ENCODE data around the gene FHOD1. TPM values are rescaled to one million over a fixed set of nuclear protein-coding genes. Genes with fewer than 3 reads are reported as not detected.

The FHOD1 gene
- total and polyA plus RNA-seq, 2 of the 13 experiments (the other 11 are each of a cell fraction or from before 2014, with no cell fraction given): 20.0 to 20.8 TPM

- TF ChIP-seq ZNF772 (CRISPR knock-in tag; IDR thresholded peaks at IDR 0.05): peak; percentile 95
- TF ChIP-seq JUN (CRISPR knock-in tag; IDR thresholded peaks at IDR 0.05): 0 out of 2 replicates have a peak, but pooled peaks have one; percentile 69
- TF ChIP-seq, protein P1, sequence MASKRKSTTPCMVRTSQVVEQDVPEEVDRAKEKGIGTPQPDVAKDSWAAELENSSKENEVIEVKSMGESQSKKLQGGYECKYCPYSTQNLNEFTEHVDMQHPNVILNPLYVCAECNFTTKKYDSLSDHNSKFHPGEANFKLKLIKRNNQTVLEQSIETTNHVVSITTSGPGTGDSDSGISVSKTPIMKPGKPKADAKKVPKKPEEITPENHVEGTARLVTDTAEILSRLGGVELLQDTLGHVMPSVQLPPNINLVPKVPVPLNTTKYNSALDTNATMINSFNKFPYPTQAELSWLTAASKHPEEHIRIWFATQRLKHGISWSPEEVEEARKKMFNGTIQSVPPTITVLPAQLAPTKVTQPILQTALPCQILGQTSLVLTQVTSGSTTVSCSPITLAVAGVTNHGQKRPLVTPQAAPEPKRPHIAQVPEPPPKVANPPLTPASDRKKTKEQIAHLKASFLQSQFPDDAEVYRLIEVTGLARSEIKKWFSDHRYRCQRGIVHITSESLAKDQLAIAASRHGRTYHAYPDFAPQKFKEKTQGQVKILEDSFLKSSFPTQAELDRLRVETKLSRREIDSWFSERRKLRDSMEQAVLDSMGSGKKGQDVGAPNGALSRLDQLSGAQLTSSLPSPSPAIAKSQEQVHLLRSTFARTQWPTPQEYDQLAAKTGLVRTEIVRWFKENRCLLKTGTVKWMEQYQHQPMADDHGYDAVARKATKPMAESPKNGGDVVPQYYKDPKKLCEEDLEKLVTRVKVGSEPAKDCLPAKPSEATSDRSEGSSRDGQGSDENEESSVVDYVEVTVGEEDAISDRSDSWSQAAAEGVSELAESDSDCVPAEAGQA (IDR thresholded peaks at IDR 0.05; ENCODE audit: low read depth): no peak
- TF ChIP-seq, protein P1 (CRISPR knock-in tag; IDR thresholded peaks at IDR 0.05; ENCODE audit: borderline replicate concordance): peak; percentile 86; the same call in 1 of the 2 replicates
- 0 out of 2 replicates have a peak, but pooled peaks have one; percentile 27 for TF ChIP-seq ZFP41 (CRISPR knock-in tag; IDR thresholded peaks at IDR 0.05; ENCODE audit: borderline replicate concordance)
- TF ChIP-seq TEAD3 (CRISPR knock-in tag; optimal IDR thresholded peaks at IDR 0.05; ENCODE audit: borderline replicate concordance): peak; percentile 74
- peak; percentile 78; the same call in 1 of the 2 replicates for TF ChIP-seq SP140L (CRISPR knock-in tag; IDR thresholded peaks at IDR 0.05; ENCODE audit: borderline replicate concordance)
- TF ChIP-seq ZSCAN12 (CRISPR knock-in tag; IDR thresholded peaks at IDR 0.05): no peak
- TF ChIP-seq NR3C1 (CRISPR knock-in tag; IDR thresholded peaks at IDR 0.05): no peak
- TF ChIP-seq KMT2B (CRISPR knock-in tag; IDR thresholded peaks at IDR 0.05): peak; percentile 88
- no peak for TF ChIP-seq ZBTB8A (CRISPR knock-in tag; IDR thresholded peaks at IDR 0.05; ENCODE audit: borderline replicate concordance, low read depth)
- 0 out of 2 replicates have a peak, but pooled peaks have one; percentile 77 for TF ChIP-seq ZFP82 (CRISPR knock-in tag; IDR thresholded peaks at IDR 0.05; ENCODE audit: borderline replicate concordance)
- peak; percentile 81; the same call in 1 of the 2 replicates for TF ChIP-seq SNAI1 (CRISPR knock-in tag; IDR thresholded peaks at IDR 0.05; ENCODE audit: borderline replicate concordance)
- TF ChIP-seq RBAK (CRISPR knock-in tag; IDR thresholded peaks at IDR 0.05): 0 out of 2 replicates have a peak, but pooled peaks have one; percentile 59
- TF ChIP-seq ZNF790 (CRISPR knock-in tag; IDR thresholded peaks at IDR 0.05; ENCODE audit: borderline replicate concordance): no peak
- TF ChIP-seq POLR2G (IDR thresholded peaks at IDR 0.05; ENCODE audit: low read depth, low read length): no peak
- TF ChIP-seq POLR2AphosphoS2 (IDR thresholded peaks at IDR 0.05; ENCODE audit: low read depth, low read length): no peak
- TF ChIP-seq, protein P2, sequence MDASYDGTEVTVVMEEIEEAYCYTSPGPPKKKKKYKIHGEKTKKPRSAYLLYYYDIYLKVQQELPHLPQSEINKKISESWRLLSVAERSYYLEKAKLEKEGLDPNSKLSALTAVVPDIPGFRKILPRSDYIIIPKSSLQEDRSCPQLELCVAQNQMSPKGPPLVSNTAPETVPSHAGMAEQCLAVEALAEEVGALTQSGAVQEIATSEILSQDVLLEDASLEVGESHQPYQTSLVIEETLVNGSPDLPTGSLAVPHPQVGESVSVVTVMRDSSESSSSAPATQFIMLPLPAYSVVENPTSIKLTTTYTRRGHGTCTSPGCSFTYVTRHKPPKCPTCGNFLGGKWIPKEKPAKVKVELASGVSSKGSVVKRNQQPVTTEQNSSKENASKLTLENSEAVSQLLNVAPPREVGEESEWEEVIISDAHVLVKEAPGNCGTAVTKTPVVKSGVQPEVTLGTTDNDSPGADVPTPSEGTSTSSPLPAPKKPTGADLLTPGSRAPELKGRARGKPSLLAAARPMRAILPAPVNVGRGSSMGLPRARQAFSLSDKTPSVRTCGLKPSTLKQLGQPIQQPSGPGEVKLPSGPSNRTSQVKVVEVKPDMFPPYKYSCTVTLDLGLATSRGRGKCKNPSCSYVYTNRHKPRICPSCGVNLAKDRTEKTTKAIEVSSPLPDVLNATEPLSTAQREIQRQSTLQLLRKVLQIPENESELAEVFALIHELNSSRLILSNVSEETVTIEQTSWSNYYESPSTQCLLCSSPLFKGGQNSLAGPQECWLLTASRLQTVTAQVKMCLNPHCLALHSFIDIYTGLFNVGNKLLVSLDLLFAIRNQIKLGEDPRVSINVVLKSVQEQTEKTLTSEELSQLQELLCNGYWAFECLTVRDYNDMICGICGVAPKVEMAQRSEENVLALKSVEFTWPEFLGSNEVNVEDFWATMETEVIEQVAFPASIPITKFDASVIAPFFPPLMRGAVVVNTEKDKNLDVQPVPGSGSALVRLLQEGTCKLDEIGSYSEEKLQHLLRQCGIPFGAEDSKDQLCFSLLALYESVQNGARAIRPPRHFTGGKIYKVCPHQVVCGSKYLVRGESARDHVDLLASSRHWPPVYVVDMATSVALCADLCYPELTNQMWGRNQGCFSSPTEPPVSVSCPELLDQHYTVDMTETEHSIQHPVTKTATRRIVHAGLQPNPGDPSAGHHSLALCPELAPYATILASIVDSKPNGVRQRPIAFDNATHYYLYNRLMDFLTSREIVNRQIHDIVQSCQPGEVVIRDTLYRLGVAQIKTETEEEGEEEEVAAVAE (CRISPR knock-in tag; IDR thresholded peaks at IDR 0.05; ENCODE audit: borderline replicate concordance): peak; percentile 90
Observed at GRCh38 chr16:67184995-67185650, 62.2 kb downstream of the FHOD1 start (continued).
